ENCODE data around the gene TAF4B.
"Not testable (repeated sequence)": the region's sequence is repeated elsewhere in the genome, so short reads cannot be mapped to it uniquely, and the experiment has no call there.

GRCh38 chr18:26437634-26438033 lies 211.4 kb downstream of the TAF4B start:
- TF ChIP-seq CTCF, POLR2A (IDR thresholded peaks at IDR 0.05): not testable (repeated sequence)

All from testis (tissue), 2 donors.